Activated T-cell treated with anti-CD3 and anti-CD28 coated beads for 1 hour (primary cell): ENCODE data around the gene CHRNB4.

ENCODE experiments used
- DNase-seq: peaks from one replicate; pipeline ENCODE4 v3.0.0-alpha.2; 2020; ENCODE audit warnings: low read depth

Gene CHRNB4

GRCh38 chr15:78633348-78633747 is 7.7 kb downstream of the CHRNB4 start:
- DNase-seq = no peak

- DNase-seq = no peak
Observed at GRCh38 chr15:78630886-78631633, 9.9 kb downstream of the CHRNB4 start.

- DNase-seq = no peak
Observed at GRCh38 chr15:78629716-78630065, 11.3 kb downstream of the CHRNB4 start.

GRCh38 chr15:78629031-78629715 is 11.8 kb downstream of the CHRNB4 start:
- no peak for DNase-seq

GRCh38 chr15:78628227-78628626 is 12.8 kb downstream of the CHRNB4 start:
- DNase-seq = no peak

- no peak for DNase-seq
Observed at GRCh38 chr15:78627348-78627747, 13.7 kb downstream of the CHRNB4 start.

- DNase-seq = no peak
Observed at GRCh38 chr15:78626381-78626995, 14.5 kb downstream of the CHRNB4 start.

- DNase-seq = no peak
Observed at GRCh38 chr15:78625606-78626280, 15.3 kb downstream of the CHRNB4 start.

GRCh38 chr15:78624651-78625590 is 16.1 kb downstream of the CHRNB4 start:
- DNase-seq = no peak

- no peak for DNase-seq
Observed at GRCh38 chr15:78623786-78624497, 17.1 kb downstream of the CHRNB4 start.

- DNase-seq = no peak
Observed at GRCh38 chr15:78621810-78622402, 19.1 kb downstream of the CHRNB4 start.

- DNase-seq = no peak
Observed at GRCh38 chr15:78620527-78621421, 20.2 kb downstream of the CHRNB4 start, which contains the start of gene CHRNA3. Gene CHRNA3 (minus strand): TSS chr15:78620996. CDS start chr15:78620794, 202 bp downstream.

GRCh38 chr15:78620021-78620526 is 20.9 kb downstream of the CHRNB4 start:
- no peak for DNase-seq

GRCh38 chr15:78619022-78619950 is 21.7 kb downstream of the CHRNB4 start:
- no peak for DNase-seq

- peak; percentile 80 for DNase-seq
Observed at GRCh38 chr15:78618490-78618934, 22.5 kb downstream of the CHRNB4 start.

GRCh38 chr15:78618064-78618463 is 22.9 kb downstream of the CHRNB4 start:
- DNase-seq = no peak

- DNase-seq = no peak
Observed at GRCh38 chr15:78617516-78617915, 23.5 kb downstream of the CHRNB4 start.

- no peak for DNase-seq
Observed at GRCh38 chr15:78617076-78617475, 23.9 kb downstream of the CHRNB4 start.
